Measurements from ENCODE around the gene SLC25A40.

Gene SLC25A40

GRCh38 chr7:87837597-87837996, 38.6 kb downstream of the SLC25A40 start:
- ATAC-seq = no peak
- no peak for TF ChIP-seq ZFP30 (CRISPR knock-in tag; IDR thresholded peaks at IDR 0.05)
- no peak for TF ChIP-seq ARNTL (CRISPR knock-in tag; IDR thresholded peaks at IDR 0.05; ENCODE audit: borderline replicate concordance, low read depth)
- TF ChIP-seq, protein P1, sequence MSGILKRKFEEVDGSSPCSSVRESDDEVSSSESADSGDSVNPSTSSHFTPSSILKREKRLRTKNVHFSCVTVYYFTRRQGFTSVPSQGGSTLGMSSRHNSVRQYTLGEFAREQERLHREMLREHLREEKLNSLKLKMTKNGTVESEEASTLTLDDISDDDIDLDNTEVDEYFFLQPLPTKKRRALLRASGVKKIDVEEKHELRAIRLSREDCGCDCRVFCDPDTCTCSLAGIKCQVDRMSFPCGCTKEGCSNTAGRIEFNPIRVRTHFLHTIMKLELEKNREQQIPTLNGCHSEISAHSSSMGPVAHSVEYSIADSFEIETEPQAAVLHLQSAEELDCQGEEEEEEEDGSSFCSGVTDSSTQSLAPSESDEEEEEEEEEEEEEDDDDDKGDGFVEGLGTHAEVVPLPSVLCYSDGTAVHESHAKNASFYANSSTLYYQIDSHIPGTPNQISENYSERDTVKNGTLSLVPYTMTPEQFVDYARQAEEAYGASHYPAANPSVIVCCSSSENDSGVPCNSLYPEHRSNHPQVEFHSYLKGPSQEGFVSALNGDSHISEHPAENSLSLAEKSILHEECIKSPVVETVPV (CRISPR knock-in tag; IDR thresholded peaks at IDR 0.05) = no peak
- TF ChIP-seq POU6F1 (CRISPR knock-in tag; IDR thresholded peaks at IDR 0.05; ENCODE audit: borderline replicate concordance, low read depth) = no peak
- TF ChIP-seq ZNF565 (CRISPR knock-in tag; conservative IDR thresholded peaks at IDR 0.05; ENCODE audit: low read depth) = no peak
- no peak for TF ChIP-seq ZC3H10 (CRISPR knock-in tag; IDR thresholded peaks at IDR 0.05)
- no peak for TF ChIP-seq PPARA (CRISPR knock-in tag; IDR thresholded peaks at IDR 0.05; ENCODE audit: borderline replicate concordance)
- no peak for TF ChIP-seq BACH2 (CRISPR knock-in tag; IDR thresholded peaks at IDR 0.05; ENCODE audit: borderline replicate concordance)
- TF ChIP-seq, protein P2, sequence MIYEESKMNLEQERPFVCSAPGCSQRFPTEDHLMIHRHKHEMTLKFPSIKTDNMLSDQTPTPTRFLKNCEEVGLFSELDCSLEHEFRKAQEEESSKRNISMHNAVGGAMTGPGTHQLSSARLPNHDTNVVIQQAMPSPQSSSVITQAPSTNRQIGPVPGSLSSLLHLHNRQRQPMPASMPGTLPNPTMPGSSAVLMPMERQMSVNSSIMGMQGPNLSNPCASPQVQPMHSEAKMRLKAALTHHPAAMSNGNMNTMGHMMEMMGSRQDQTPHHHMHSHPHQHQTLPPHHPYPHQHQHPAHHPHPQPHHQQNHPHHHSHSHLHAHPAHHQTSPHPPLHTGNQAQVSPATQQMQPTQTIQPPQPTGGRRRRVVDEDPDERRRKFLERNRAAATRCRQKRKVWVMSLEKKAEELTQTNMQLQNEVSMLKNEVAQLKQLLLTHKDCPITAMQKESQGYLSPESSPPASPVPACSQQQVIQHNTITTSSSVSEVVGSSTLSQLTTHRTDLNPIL (CRISPR knock-in tag; IDR thresholded peaks at IDR 0.05; ENCODE audit: low read depth) = no peak
- TF ChIP-seq ESRRG (CRISPR knock-in tag; IDR thresholded peaks at IDR 0.05) = no peak
- TF ChIP-seq RARB (CRISPR knock-in tag; IDR thresholded peaks at IDR 0.05) = no peak
- TF ChIP-seq, protein P3, sequence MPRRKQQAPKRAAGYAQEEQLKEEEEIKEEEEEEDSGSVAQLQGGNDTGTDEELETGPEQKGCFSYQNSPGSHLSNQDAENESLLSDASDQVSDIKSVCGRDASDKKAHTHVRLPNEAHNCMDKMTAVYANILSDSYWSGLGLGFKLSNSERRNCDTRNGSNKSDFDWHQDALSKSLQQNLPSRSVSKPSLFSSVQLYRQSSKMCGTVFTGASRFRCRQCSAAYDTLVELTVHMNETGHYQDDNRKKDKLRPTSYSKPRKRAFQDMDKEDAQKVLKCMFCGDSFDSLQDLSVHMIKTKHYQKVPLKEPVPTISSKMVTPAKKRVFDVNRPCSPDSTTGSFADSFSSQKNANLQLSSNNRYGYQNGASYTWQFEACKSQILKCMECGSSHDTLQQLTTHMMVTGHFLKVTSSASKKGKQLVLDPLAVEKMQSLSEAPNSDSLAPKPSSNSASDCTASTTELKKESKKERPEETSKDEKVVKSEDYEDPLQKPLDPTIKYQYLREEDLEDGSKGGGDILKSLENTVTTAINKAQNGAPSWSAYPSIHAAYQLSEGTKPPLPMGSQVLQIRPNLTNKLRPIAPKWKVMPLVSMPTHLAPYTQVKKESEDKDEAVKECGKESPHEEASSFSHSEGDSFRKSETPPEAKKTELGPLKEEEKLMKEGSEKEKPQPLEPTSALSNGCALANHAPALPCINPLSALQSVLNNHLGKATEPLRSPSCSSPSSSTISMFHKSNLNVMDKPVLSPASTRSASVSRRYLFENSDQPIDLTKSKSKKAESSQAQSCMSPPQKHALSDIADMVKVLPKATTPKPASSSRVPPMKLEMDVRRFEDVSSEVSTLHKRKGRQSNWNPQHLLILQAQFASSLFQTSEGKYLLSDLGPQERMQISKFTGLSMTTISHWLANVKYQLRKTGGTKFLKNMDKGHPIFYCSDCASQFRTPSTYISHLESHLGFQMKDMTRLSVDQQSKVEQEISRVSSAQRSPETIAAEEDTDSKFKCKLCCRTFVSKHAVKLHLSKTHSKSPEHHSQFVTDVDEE (CRISPR knock-in tag; IDR thresholded peaks at IDR 0.05) = no peak
- TF ChIP-seq ISL1 (CRISPR knock-in tag; IDR thresholded peaks at IDR 0.05) = no peak
- TF ChIP-seq GLIS3 (CRISPR knock-in tag; IDR thresholded peaks at IDR 0.05) = no peak

- no peak for TF ChIP-seq ZFP30 (CRISPR knock-in tag; IDR thresholded peaks at IDR 0.05)
- no peak for TF ChIP-seq ZNF565 (CRISPR knock-in tag; conservative IDR thresholded peaks at IDR 0.05; ENCODE audit: low read depth)
- TF ChIP-seq, protein P1 (CRISPR knock-in tag; IDR thresholded peaks at IDR 0.05) = no peak
- ATAC-seq = no peak
These were observed 43.0 kb downstream of the SLC25A40 start for GRCh38 chr7:87833130-87833529.

GRCh38 chr7:87831097-87831496, 45.1 kb downstream of the SLC25A40 start:
- TF ChIP-seq CSDC2 (CRISPR knock-in tag; IDR thresholded peaks at IDR 0.05) (no peak), BACH2 (CRISPR knock-in tag; IDR thresholded peaks at IDR 0.05; ENCODE audit: borderline replicate concordance) (no peak), ARNTL (CRISPR knock-in tag; IDR thresholded peaks at IDR 0.05; ENCODE audit: borderline replicate concordance, low read depth) (no peak), ZC3H10 (CRISPR knock-in tag; IDR thresholded peaks at IDR 0.05) (no peak), ISL1 (CRISPR knock-in tag; IDR thresholded peaks at IDR 0.05) (no peak), OSR1 (CRISPR knock-in tag; IDR thresholded peaks at IDR 0.05) (no peak), ZFP30 (CRISPR knock-in tag; IDR thresholded peaks at IDR 0.05) (no peak), PATZ1 (CRISPR knock-in tag; IDR thresholded peaks at IDR 0.05; ENCODE audit: borderline replicate concordance) (no peak), PPARA (CRISPR knock-in tag; IDR thresholded peaks at IDR 0.05; ENCODE audit: borderline replicate concordance) (no peak), TCF4 (CRISPR knock-in tag; IDR thresholded peaks at IDR 0.05; ENCODE audit: borderline replicate concordance) (no peak), ZNF70 (CRISPR knock-in tag; IDR thresholded peaks at IDR 0.05) (no peak), GLIS3 (CRISPR knock-in tag; IDR thresholded peaks at IDR 0.05) (no peak), ESRRG (CRISPR knock-in tag; IDR thresholded peaks at IDR 0.05) (no peak), SNAI2 (CRISPR knock-in tag; IDR thresholded peaks at IDR 0.05) (no peak), TOX (CRISPR knock-in tag; IDR thresholded peaks at IDR 0.05; ENCODE audit: borderline replicate concordance) (no peak), ZFP3 (CRISPR knock-in tag; IDR thresholded peaks at IDR 0.05) (no peak)
- TF ChIP-seq, protein P1 (CRISPR knock-in tag; IDR thresholded peaks at IDR 0.05) = no peak
- TF ChIP-seq, protein P2 (CRISPR knock-in tag; IDR thresholded peaks at IDR 0.05; ENCODE audit: low read depth) = no peak
- ATAC-seq = no peak

Measured in SK-N-SH treated with all-trans-retinoic acid at 6 μM for 48 hours (cell line).